IMR-90 (cell line): ENCODE measurements around the gene HOXD3.

ENCODE experiments used
- BHLHE40 ChIP-seq: fragments of 150-350 bp; IDR thresholded peaks from 2 replicates; pipeline ENCODE4 v1.6.1; 2016; ENCODE audit warnings: mild to moderate bottlenecking, low read depth, low read length
- CTCF ChIP-seq: conservative IDR thresholded peaks from 2 replicates; pipeline ENCODE4 v1.5.1; 2012; ENCODE audit warnings: mild to moderate bottlenecking, low read depth, low read length, improper control_type of control experiment
- POLR2A ChIP-seq: IDR thresholded peaks from 2 replicates; pipeline ENCODE4 v1.6.1; 2012; ENCODE audit warnings: mild to moderate bottlenecking, low read depth, low read length
- USF2 ChIP-seq: fragments of 150-350 bp; IDR thresholded peaks from 2 replicates; pipeline ENCODE4 v1.6.1; 2017; ENCODE audit warnings: mild to moderate bottlenecking, antibody characterized with exemption, low read length, low read depth

DNA sequence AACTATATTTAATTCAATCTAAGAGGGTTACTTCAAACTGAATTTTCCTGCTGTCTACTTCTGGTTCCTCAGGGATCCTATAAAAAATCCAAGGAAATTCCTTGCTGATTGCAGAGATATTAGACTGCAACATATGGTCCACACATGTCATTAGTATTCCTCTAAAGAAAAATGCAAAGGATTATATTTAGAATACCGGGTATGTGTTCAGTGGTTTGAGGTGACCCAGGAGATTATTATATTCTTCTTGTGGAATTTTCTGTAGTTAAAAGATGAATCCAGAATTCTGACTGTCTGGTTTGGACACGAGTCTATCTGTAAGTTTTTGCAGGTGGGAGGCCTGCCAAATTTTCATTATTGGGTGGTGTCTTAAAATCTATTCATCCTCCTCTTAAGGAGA lies 49.6 kb downstream of the HOXD3 start:
- TF ChIP-seq CTCF, result no peak
- no peak for TF ChIP-seq USF2
- no peak for TF ChIP-seq BHLHE40
- no peak for TF ChIP-seq POLR2A
